Kidney (tissue), 14 donors: Measurements from ENCODE around the gene SLC48A1. TPM values are rescaled to one million over a fixed set of nuclear protein-coding genes. Genes with fewer than 3 reads are reported as not detected.

ENCODE experiments used
- DNase-seq, 5 donors: peaks; one replicate each; pipeline ENCODE4 v3.0.0-alpha.2; 2013 to 2020
- FAIRE-seq: peaks from 2 replicates; lab custom pipeline; 2012; peaks lifted over from hg19 to GRCh38; lab: Jason Lieb, UNC
- H3K27ac ChIP-seq, 2 donors: one replicate each; pipeline ENCODE4 v1.7.0; 2013; ENCODE audit warnings: low read depth in 2 of 2, low read length in 2 of 2, inconsistent platforms in 1 of 2
- H3K27me3 ChIP-seq: one replicate; pipeline ENCODE4 v1.7.1; 2013; ENCODE audit warnings: low read length, inconsistent platforms; ENCODE audit not compliant: control insufficient read depth, insufficient read depth
- H3K36me3 ChIP-seq, 3 donors: one replicate each; pipeline versions ENCODE4 v1.7.0 to v1.7.1; 2013; ENCODE audit warnings: low read length in 3 of 3, control low read depth in 1 of 3, inconsistent platforms in 1 of 3; ENCODE audit not compliant: insufficient read depth in 3 of 3, control insufficient read depth in 2 of 3
- H3K4me1 ChIP-seq, 3 donors: one replicate each; pipeline versions ENCODE4 v1.7.0 to v1.7.1; 2013; ENCODE audit warnings: low read length in 3 of 3, inconsistent platforms in 1 of 3, low read depth in 1 of 3; ENCODE audit not compliant: control insufficient read depth in 2 of 3, insufficient read depth in 2 of 3
- H3K4me3 ChIP-seq, 3 donors: one replicate each; pipeline versions ENCODE4 v1.7.0 to v1.8.1; 2013; ENCODE audit warnings: low read length in 3 of 3, control low read depth in 1 of 3, inconsistent platforms in 1 of 3
- H3K9ac ChIP-seq, 3 donors: one replicate each; pipeline versions ENCODE4 v1.7.0 to v1.7.1; 2013; ENCODE audit warnings: low read length in 3 of 3, control low read depth in 1 of 3, inconsistent platforms in 1 of 3
- H3K9me3 ChIP-seq, 3 donors: one replicate each; pipeline versions ENCODE4 v1.7.0 to v1.7.1; 2013; ENCODE audit warnings: low read length in 3 of 3, control low read depth in 1 of 3, inconsistent platforms in 1 of 3; ENCODE audit not compliant: control insufficient read depth in 2 of 3, insufficient read depth in 1 of 3
- CTCF ChIP-seq: IDR thresholded peaks from 3 replicates; pipeline ENCODE4 v1.5.1; 2012; ENCODE audit warnings: mild to moderate bottlenecking, moderate library complexity, borderline replicate concordance; ENCODE audit not compliant: insufficient read depth; ENCODE audit errors: extremely low read depth
- intact Hi-C: fragments of 100-400 bp; cut with DNase I; formaldehyde crosslinking; loops from one replicate; pipeline ENCODE4 v1.11.1; 2022
- polyA plus RNA-seq: library from polyadenylated mRNA; stranded (reverse); fragments of 350-450 nt; fragmentation: Illumina TruSeq; extraction: RNeasy Lipid Tissue Mini Kit (QIAGEN cat#74804); gene quantifications from one replicate; pipeline ENCODE4 v1.2.3, GENCODE V29; 2014; ENCODE audit warnings: low read depth, low replicate concordance; ENCODE audit not compliant: insufficient read depth
- total RNA-seq: library from RNA; stranded (reverse); fragmentation: NEBNext Ultra II Directional; extraction: Animal tissue kit (Norgen Biotek cat#: 25700); gene quantifications from one replicate; pipeline ENCODE4 v1.2.1, GENCODE V29; 2021
- donor health status: control.
- donor health status: control.
- donor health status: control.
- donor health status: control.
- donor health status: control.
- donor health status: DM: yes; HTN: yes; CAD: no.
- donor health status: Normal renal cell carcinoma (clear cell type).

Gene SLC48A1
- total and polyA plus RNA-seq, 2 donors from 2014 or later, result 56.9 to 69.9 TPM

GRCh38 chr12:47799357-47799955 lies 26.4 kb downstream of the SLC48A1 start:
- FAIRE-seq, result no peak
- peaks cover under 1 to 10% (median 5%) of the 10 kb centered on the region in 3 donors for H3K36me3 ChIP-seq
- intact Hi-C loops, result no loop called here
- peaks cover 0 to 53% (median 15%) of the 10 kb centered on the region in 3 donors for H3K4me1 ChIP-seq
- no peak overlapping the region for H3K9ac ChIP-seq
- peak in 1 of 5 donors; percentile 73 for DNase-seq
- H3K9me3 ChIP-seq, result no peaks in the 10 kb centered on the region
- no peak overlapping the region for H3K4me3 ChIP-seq
- no peak for TF ChIP-seq CTCF
- H3K27me3 ChIP-seq, result no peaks in the 10 kb centered on the region
- no peak overlapping the region for H3K27ac ChIP-seq

DNA sequence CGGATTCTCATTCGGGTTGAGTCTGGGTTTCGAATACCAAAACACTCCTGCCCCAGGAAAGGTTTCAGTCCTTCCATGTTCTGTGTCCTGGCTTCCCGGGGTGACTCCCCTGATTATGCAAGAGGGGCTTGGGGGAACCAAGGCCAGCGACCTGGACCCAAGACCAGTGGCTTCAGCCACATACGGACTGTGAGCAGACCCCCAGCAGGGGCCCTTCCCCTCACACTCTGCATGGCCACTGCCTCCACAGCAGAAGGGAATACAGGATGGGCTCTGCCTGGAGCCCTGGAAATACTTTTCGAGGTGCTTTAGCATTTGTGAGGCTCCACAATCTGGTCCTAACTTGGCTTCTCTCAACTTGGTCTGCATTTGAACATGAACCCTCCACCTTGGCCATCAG lies 27.5 kb downstream of the SLC48A1 start:
- FAIRE-seq, result no peak
- no peak for DNase-seq
- no peak for TF ChIP-seq CTCF
- peaks cover 0 to 57% (median 20%) of the 10 kb centered on the region in 3 donors for H3K4me1 ChIP-seq
- H3K27ac ChIP-seq, result peak overlapping the region in 1 of 2 donors; percentile 24
- H3K9ac ChIP-seq, result no peak overlapping the region
- intact Hi-C loops, result no loop called here
- no peaks in the 10 kb centered on the region for H3K27me3 ChIP-seq
- H3K4me3 ChIP-seq, result no peak overlapping the region
- H3K36me3 ChIP-seq, result peaks cover 0 to under 1% (median 0%) of the 10 kb centered on the region in 3 donors
- H3K9me3 ChIP-seq, result no peaks in the 10 kb centered on the region

GRCh38 chr12:47801170-47801903 lies 28.3 kb downstream of the SLC48A1 start:
- TF ChIP-seq CTCF, result peak; percentile 29

More at GRCh38 chr12:47801170-47801903, 28.3 kb downstream of the SLC48A1 start:
- Histone ChIP-seq H3K9ac (peak overlapping the region in 2 of 3 donors; percentile 33 to 49), H3K4me3 (no peak overlapping the region), H3K9me3 (no peaks in the 10 kb centered on the region), H3K36me3 (no peaks in the 10 kb centered on the region), H3K27ac (peak overlapping the region; percentile 45 to 56), H3K4me1 (peaks cover 0 to 57% (median 25%) of the 10 kb centered on the region in 3 donors), H3K27me3 (no peaks in the 10 kb centered on the region)
- FAIRE-seq, result no peak
- peak in 1 of 5 donors; percentile 80 for DNase-seq
- intact Hi-C loops, result no loop called here
